Activated CD8-positive, alpha-beta memory T cell treated with anti-CD3 and anti-CD28 coated beads, Interleukin-2, amount 50 U/mL, for 1 hour (primary cell): ENCODE measurements around the gene LDAH.

Experiments
- DNase-seq: peaks from one replicate; pipeline ENCODE4 v3.0.0-alpha.2; 2020; ENCODE audit errors: extremely low read depth

LDAH gene

GRCh38 chr2:20652673-20653575 is 170.0 kb downstream of the LDAH start:
- no peak for DNase-seq

- no peak for DNase-seq
Measured at GRCh38 chr2:20652141-20652540, 170.8 kb downstream of the LDAH start.

DNA sequence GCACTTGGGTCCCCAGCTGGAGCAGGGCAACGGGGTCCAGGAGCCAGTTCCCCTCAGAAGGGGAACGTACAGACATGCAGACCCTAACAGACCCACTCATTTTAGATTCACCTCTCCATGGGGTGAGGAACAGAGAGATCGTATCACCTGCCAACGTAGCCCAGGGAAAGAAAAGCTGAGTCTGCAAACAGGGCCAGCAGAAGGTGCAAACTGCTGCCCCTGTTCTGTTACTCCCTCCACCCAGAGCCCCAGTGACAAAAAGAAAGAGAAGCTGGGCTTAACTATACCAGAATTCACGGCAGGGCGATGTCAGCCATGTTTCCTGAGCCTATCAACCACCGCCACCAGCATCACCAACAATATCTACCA is 171.2 kb downstream of the LDAH start:
- DNase-seq = no peak

GRCh38 chr2:20650877-20651730 is 171.8 kb downstream of the LDAH start, which contains the start of gene HS1BP3:
HS1BP3 (minus strand) TSS chr2:20651098; CDS start chr2:20651063, 35 bp downstream.
- DNase-seq = peak; percentile 57

DNA sequence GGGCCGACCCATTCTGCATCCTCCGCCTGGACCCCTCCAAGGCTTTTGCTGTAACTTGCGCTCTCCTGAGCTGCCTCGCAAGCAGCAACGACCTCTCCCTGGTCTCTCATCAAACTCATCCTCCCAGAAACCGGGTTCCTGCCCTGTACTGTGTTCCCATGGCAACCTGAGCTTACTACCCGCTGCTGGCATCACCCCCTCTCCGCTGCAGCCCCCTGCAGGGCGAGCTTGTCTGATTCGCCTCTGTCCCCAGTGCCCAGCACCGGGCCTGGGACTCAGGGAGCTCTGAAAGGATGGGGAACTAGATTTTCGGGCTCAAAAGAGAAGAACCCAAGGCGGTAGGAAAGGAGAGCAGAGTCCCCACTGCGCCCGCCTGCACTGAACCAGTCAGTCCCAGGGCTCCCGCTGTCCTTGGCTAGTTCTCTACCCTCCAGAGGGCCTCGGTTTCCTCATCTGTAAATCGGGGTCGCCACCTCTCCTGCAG is 172.5 kb downstream of the LDAH start:
- DNase-seq = peak; percentile 12

DNA sequence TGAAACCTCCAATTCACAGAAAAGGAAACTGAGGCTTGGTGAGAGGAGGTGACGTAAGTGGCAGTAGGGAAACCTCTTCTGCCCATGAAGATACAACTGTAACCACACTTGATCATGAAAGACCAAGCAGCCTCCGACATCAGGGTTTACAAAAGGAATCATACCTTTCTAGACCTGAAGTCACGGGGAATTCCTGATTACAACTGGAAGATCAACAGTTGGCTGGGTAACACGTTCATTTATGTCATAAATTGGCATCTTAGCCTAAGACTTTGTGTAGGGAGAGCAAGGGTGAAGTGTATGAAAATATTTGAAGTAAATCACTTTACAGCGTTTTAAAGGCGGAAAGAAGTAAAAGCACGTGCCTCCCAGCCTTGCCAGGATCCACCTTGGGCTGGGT is 172.9 kb downstream of the LDAH start:
- no peak for DNase-seq

DNA sequence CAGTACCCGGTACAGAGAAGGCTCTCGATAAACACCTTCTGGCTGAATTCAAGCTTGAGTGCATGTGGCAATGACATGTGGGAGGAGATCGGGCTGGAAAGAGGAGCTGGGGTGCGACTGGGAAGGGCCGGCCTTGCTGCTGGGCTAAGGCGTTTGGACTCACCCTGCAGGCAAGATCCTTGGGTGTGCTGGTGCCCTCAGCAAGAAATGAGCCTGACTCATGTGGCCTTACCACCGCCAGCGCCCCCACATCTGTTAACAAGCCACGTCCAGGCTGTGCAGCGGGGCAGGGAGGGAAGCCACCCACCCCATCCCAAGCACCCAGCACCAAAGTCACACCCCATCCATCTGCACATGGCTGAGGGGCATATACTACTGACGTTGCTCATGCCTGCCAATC is 173.3 kb downstream of the LDAH start:
- DNase-seq = no peak

GRCh38 chr2:20648831-20649230 is 174.1 kb downstream of the LDAH start:
- DNase-seq = no peak

GRCh38 chr2:20648206-20648605 is 174.7 kb downstream of the LDAH start:
- DNase-seq = no peak

GRCh38 chr2:20647738-20648137 is 175.2 kb downstream of the LDAH start:
- DNase-seq = no peak

DNA sequence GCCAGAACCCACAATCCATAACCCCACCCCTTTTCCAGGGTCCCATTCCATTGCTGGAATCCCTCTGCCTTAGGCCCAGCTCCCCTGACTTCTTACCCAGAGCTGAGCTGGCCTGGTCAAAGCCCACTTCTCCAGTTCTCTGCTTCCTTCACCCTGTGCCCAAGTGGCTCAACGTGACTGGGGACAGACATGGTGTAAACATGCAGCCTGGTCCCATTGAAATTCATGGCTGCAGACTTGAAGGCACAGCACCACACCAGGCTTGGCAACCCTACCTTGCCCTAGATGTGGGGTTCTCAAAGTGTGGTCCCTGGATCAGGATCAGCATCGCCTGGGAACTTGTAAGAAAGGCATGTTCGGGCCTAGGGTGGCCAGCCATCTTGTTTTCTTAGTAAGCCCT is 175.7 kb downstream of the LDAH start:
- DNase-seq = no peak

GRCh38 chr2:20646446-20646845 is 176.5 kb downstream of the LDAH start:
- no peak for DNase-seq

GRCh38 chr2:20645761-20646160 is 177.1 kb downstream of the LDAH start:
- no peak for DNase-seq

GRCh38 chr2:20645301-20645701 is 177.6 kb downstream of the LDAH start:
- no peak for DNase-seq

GRCh38 chr2:20643826-20644225 is 179.1 kb downstream of the LDAH start:
- DNase-seq = no peak

DNA sequence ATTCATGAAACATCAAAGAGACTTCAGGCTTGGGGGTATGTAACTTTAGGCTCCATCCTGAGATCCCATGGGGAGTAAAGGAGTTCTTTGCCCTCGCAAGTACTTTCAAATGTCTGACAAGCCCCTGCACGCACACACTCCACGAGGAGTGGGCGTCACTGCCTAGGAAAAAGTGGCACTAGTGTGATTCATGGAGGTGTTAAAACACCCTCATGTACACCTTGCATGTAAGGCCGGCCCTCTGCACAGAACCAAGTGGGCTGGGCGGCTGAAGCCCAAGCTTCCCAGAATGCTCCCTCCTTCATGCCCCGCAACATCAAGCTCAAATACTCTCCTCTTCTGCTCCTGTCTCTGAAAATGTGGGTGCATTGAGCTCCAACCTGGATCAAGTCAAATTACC is 179.8 kb downstream of the LDAH start:
- no peak for DNase-seq

DNA sequence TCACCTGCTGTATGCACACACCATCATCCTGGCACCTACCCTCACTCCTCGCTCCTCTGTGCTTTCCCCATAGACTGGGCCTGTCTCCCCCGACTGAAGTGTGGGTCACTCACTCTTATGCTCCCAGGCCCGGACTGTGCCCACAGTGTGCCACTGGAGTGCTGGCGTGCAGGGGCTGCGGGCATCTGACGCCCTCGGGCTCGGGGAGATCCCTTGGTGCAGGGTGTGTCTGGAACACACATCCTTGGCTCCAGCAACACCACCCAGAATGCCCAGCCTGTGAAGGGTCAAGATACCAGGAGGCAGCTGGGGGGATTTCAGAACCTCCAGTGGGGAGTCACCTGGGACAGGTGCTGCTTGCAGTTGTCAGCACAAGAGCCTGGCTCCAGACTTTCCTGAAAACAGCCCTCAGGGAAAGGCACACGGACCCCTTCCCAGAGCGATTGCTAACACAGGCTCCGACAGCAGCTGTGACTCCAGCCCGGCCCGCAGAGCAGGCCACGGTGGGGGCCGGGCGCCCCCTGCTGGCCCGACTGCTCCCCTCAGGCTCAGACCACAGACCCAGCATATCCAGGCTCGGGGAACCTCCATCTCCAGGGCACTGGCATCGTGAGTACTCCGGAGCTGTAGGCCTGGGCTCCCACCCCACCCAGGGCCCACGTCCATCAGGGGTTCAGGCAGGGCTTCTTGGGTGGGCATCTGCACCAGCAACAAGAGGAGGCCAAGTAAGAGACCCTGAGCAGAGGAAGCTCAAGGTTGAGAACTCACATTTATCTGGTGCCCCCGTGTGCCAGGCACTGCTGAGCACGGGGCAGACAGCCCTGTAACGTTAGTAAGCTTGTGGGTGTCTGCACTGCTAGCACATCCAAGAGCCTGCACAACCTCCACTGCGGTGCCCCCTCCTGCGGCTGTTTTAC is 180.6 kb downstream of the LDAH start:
- no peak for DNase-seq

DNA sequence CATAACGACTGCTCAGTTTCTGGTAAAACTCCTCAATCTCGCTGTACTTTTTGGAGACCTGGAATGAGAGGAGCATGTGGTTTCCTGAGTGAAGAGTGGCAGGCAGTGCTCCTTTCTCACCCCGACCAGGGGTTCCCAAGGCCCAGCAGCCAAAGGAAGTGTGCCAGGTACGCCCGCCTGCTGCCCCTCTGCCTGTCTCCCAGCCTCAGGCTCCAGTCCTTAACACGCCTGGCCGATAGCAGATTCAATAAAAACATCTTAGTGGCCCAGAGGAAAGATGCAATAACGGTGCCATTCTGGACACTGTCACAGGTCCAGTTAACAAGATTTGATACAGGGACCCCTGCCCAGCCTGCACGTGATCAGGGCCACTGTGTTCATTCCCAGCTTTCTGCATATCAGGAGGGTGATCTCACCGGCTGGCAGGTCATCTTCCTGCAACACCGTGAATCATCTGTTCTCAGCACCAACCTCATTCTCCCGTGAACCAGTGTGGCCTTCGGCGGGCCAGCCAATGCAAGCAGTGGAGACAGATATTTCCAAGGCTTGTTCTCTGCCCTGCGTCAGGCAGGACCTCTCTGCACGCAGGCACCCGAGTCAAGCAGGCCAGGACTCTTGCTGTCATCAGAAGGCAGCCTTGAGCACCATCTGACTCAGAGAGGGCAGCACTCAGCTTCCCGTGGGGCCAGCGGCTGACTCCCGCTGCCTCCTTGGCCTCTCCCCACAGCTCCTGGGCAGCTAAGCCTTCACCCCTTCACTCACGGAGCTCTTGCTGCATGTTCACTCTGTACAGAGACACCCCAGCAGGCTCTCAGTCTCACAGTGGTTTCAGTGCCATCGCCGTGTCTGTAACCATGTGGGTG is 181.5 kb downstream of the LDAH start:
- DNase-seq = no peak

GRCh38 chr2:20640411-20641122 is 182.3 kb downstream of the LDAH start:
- DNase-seq = no peak
